ENCODE measurements around the gene SLC38A2.

SLC38A2 gene

GRCh38 chr12:46377678-46378077, 5.1 kb upstream of the SLC38A2 start:
- H3K36me3 ChIP-seq (ENCODE audit: control insufficient read depth, insufficient read depth, low read length) = no peaks in the 10 kb centered on the region
- peaks cover 8% of the 10 kb centered on the region for H3K4me1 ChIP-seq (ENCODE audit: control insufficient read depth, insufficient read depth, low read length, poor library complexity, severe bottlenecking)
- no peak overlapping the region for H3K4me3 ChIP-seq (ENCODE audit: insufficient read depth, low read depth, low read length, poor library complexity, severe bottlenecking)
- H3K27me3 ChIP-seq (replicated peaks; ENCODE audit: control insufficient read depth, insufficient read depth, low read length, poor library complexity, severe bottlenecking) = no peaks in the 10 kb centered on the region
- no peaks in the 10 kb centered on the region for H3K9me3 ChIP-seq (ENCODE audit: control insufficient read depth, low read length)
- no peak for DNase-seq
- H3K27ac ChIP-seq (ENCODE audit: insufficient read depth, low read length, poor library complexity, severe bottlenecking) = no peak overlapping the region

GRCh38 chr12:46376579-46376978, 4.0 kb upstream of the SLC38A2 start:
- Histone ChIP-seq H3K36me3 (ENCODE audit: control insufficient read depth, insufficient read depth, low read length) (peaks cover 4% of the 10 kb centered on the region), H3K27me3 (replicated peaks; ENCODE audit: control insufficient read depth, insufficient read depth, low read length, poor library complexity, severe bottlenecking) (no peaks in the 10 kb centered on the region), H3K9me3 (ENCODE audit: control insufficient read depth, low read length) (no peaks in the 10 kb centered on the region), H3K4me1 (ENCODE audit: control insufficient read depth, insufficient read depth, low read length, poor library complexity, severe bottlenecking) (peaks cover 8% of the 10 kb centered on the region), H3K4me3 (ENCODE audit: insufficient read depth, low read depth, low read length, poor library complexity, severe bottlenecking) (no peak overlapping the region), H3K27ac (ENCODE audit: insufficient read depth, low read length, poor library complexity, severe bottlenecking) (no peak overlapping the region)
- DNase-seq = no peak

- Histone ChIP-seq H3K27ac (ENCODE audit: insufficient read depth, low read length, poor library complexity, severe bottlenecking) (no peak overlapping the region), H3K4me3 (ENCODE audit: insufficient read depth, low read depth, low read length, poor library complexity, severe bottlenecking) (no peak overlapping the region), H3K36me3 (ENCODE audit: control insufficient read depth, insufficient read depth, low read length) (peaks cover 6% of the 10 kb centered on the region), H3K4me1 (ENCODE audit: control insufficient read depth, insufficient read depth, low read length, poor library complexity, severe bottlenecking) (peaks cover 20% of the 10 kb centered on the region), H3K27me3 (replicated peaks; ENCODE audit: control insufficient read depth, insufficient read depth, low read length, poor library complexity, severe bottlenecking) (no peaks in the 10 kb centered on the region), H3K9me3 (ENCODE audit: control insufficient read depth, low read length) (no peaks in the 10 kb centered on the region)
- no peak for DNase-seq
Observed at GRCh38 chr12:46374711-46375110, 2.1 kb upstream of the SLC38A2 start.

- no peak for DNase-seq
- H3K4me1 ChIP-seq (ENCODE audit: control insufficient read depth, insufficient read depth, low read length, poor library complexity, severe bottlenecking) = peaks cover 24% of the 10 kb centered on the region
- no peak overlapping the region for H3K4me3 ChIP-seq (ENCODE audit: insufficient read depth, low read depth, low read length, poor library complexity, severe bottlenecking)
- peaks cover 10% of the 10 kb centered on the region for H3K36me3 ChIP-seq (ENCODE audit: control insufficient read depth, insufficient read depth, low read length)
- H3K27ac ChIP-seq (ENCODE audit: insufficient read depth, low read length, poor library complexity, severe bottlenecking) = no peak overlapping the region
- H3K27me3 ChIP-seq (replicated peaks; ENCODE audit: control insufficient read depth, insufficient read depth, low read length, poor library complexity, severe bottlenecking) = no peaks in the 10 kb centered on the region
- no peaks in the 10 kb centered on the region for H3K9me3 ChIP-seq (ENCODE audit: control insufficient read depth, low read length)
Observed at GRCh38 chr12:46374310-46374709, 1.7 kb upstream of the SLC38A2 start.

GRCh38 chr12:46373301-46374296, 1.0 kb upstream of the SLC38A2 start:
- Histone ChIP-seq H3K4me1 (ENCODE audit: control insufficient read depth, insufficient read depth, low read length, poor library complexity, severe bottlenecking) (peaks cover 29% of the 10 kb centered on the region), H3K4me3 (ENCODE audit: insufficient read depth, low read depth, low read length, poor library complexity, severe bottlenecking) (peak overlapping the region; percentile 99), H3K36me3 (ENCODE audit: control insufficient read depth, insufficient read depth, low read length) (peaks cover 17% of the 10 kb centered on the region), H3K27me3 (replicated peaks; ENCODE audit: control insufficient read depth, insufficient read depth, low read length, poor library complexity, severe bottlenecking) (no peaks in the 10 kb centered on the region), H3K9me3 (ENCODE audit: control insufficient read depth, low read length) (no peaks in the 10 kb centered on the region), H3K27ac (ENCODE audit: insufficient read depth, low read length, poor library complexity, severe bottlenecking) (peak overlapping the region; percentile 90)
- DNase-seq = peak in 1 of 3 donors; percentile 27

- H3K27me3 ChIP-seq (replicated peaks; ENCODE audit: control insufficient read depth, insufficient read depth, low read length, poor library complexity, severe bottlenecking) = no peaks in the 10 kb centered on the region
- H3K9me3 ChIP-seq (ENCODE audit: control insufficient read depth, low read length) = no peaks in the 10 kb centered on the region
- peaks cover 41% of the 10 kb centered on the region for H3K4me1 ChIP-seq (ENCODE audit: control insufficient read depth, insufficient read depth, low read length, poor library complexity, severe bottlenecking)
- peak overlapping the region; percentile 90 for H3K27ac ChIP-seq (ENCODE audit: insufficient read depth, low read length, poor library complexity, severe bottlenecking)
- peak overlapping the region; percentile 99 for H3K4me3 ChIP-seq (ENCODE audit: insufficient read depth, low read depth, low read length, poor library complexity, severe bottlenecking)
- peaks cover 34% of the 10 kb centered on the region for H3K36me3 ChIP-seq (ENCODE audit: control insufficient read depth, insufficient read depth, low read length)
- DNase-seq = peak in 2 of 3 donors; percentile 46 to 48
Observed at GRCh38 chr12:46371718-46372543, 642 bp downstream of the SLC38A2 start.

GRCh38 chr12:46370792-46371717, 1.5 kb downstream of the SLC38A2 start:
- H3K36me3 ChIP-seq (ENCODE audit: control insufficient read depth, insufficient read depth, low read length) = peaks cover 42% of the 10 kb centered on the region
- no peaks in the 10 kb centered on the region for H3K27me3 ChIP-seq (replicated peaks; ENCODE audit: control insufficient read depth, insufficient read depth, low read length, poor library complexity, severe bottlenecking)
- H3K27ac ChIP-seq (ENCODE audit: insufficient read depth, low read length, poor library complexity, severe bottlenecking) = peak overlapping the region; percentile 90
- peaks cover 41% of the 10 kb centered on the region for H3K4me1 ChIP-seq (ENCODE audit: control insufficient read depth, insufficient read depth, low read length, poor library complexity, severe bottlenecking)
- H3K9me3 ChIP-seq (ENCODE audit: control insufficient read depth, low read length) = no peaks in the 10 kb centered on the region
- DNase-seq = peak; percentile 88 to 93 (median 91)
- peak overlapping the region; percentile 99 for H3K4me3 ChIP-seq (ENCODE audit: insufficient read depth, low read depth, low read length, poor library complexity, severe bottlenecking)

GRCh38 chr12:46370380-46370734, 2.2 kb downstream of the SLC38A2 start:
- Histone ChIP-seq H3K9me3 (ENCODE audit: control insufficient read depth, low read length) (no peaks in the 10 kb centered on the region), H3K4me3 (ENCODE audit: insufficient read depth, low read depth, low read length, poor library complexity, severe bottlenecking) (peak overlapping the region; percentile 99), H3K4me1 (ENCODE audit: control insufficient read depth, insufficient read depth, low read length, poor library complexity, severe bottlenecking) (peaks cover 41% of the 10 kb centered on the region), H3K36me3 (ENCODE audit: control insufficient read depth, insufficient read depth, low read length) (peaks cover 49% of the 10 kb centered on the region), H3K27ac (ENCODE audit: insufficient read depth, low read length, poor library complexity, severe bottlenecking) (peak overlapping the region; percentile 90), H3K27me3 (replicated peaks; ENCODE audit: control insufficient read depth, insufficient read depth, low read length, poor library complexity, severe bottlenecking) (no peaks in the 10 kb centered on the region)
- DNase-seq = no peak
